ENCODE results near the gene THRAP3.

Gene THRAP3

DNA sequence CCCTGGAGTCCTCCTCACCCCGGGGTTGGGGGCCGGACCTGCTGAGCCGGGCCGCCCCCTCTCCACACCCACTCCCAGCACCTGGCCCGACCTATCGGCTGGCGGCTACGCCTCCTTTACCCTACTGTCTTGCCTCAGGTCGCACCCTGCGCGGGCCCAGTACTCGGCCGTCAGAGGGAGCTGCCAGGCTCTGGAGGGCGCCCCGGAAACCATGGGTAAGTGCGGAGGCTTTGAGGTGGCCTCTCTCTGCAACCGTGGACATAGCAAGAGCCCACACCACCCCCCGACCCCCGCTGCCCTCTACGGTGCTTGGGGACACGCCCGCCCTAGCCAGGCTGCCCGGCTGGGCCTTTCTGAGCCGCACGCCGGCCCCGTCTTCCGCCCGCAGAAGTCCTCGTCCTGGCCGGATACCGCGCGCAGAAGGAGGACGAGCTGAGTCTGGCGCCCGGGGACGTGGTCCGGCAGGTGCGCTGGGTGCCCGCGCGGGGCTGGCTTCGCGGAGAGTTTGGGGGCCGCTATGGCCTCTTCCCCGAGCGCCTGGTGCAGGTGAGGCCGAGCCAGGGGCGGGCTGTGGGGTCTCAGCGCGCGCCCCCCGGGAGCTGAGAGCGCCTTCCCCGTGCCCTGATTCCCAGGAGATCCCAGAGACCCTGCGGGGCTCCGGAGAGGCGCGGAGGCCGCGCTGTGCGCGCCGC lies 82.1 kb downstream of the THRAP3 start, which contains the start of gene SH3D21:
TSS of gene SH3D21 (plus strand) at position 159 of the 692 bp plus-strand sequence. CDS start at position 212, 53 bp downstream.
- no peak for DNase-seq (ENCODE audit: insufficient read length, low spot score)
- TF ChIP-seq POLR2A (IDR thresholded peaks at IDR 0.05; ENCODE audit: low read depth, low read length) = no peak

DNA sequence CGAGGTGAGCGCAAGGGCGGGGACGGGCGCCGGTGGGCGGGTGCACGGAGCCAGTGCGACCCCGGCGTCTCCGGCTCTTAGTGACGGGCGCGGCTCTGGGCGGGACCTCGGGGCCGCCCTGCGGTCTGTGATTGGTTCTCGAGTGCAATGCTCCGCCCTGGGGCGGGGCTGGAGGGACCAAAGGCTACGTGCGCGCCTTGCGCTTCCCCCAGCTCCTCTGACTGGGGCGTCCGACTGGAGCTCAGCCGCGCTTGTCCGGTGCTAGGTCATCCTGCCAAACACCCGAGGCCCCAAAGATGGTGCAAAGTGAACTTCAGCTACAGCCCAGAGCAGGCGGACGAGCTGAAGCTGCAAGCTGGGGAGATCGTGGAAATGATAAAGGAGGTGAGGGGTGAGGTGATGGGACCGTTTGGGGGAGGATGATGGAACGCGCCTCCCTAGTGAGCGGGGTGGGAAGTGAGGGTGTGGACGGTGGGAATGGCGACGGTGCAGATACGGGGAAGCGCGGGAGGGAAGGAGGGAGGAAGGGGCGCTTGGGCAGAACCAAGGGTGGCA lies 82.7 kb downstream of the THRAP3 start:
- no peak for FAIRE-seq
- TF ChIP-seq POLR2A (IDR thresholded peaks at IDR 0.05; ENCODE audit: low read depth, low read length) = no peak
- no peak for DNase-seq (ENCODE audit: insufficient read length, low spot score)

More for the DNA sequence above, 82.1 kb downstream of the THRAP3 start, which contains the start of gene SH3D21:
- FAIRE-seq = no peak

DNA sequence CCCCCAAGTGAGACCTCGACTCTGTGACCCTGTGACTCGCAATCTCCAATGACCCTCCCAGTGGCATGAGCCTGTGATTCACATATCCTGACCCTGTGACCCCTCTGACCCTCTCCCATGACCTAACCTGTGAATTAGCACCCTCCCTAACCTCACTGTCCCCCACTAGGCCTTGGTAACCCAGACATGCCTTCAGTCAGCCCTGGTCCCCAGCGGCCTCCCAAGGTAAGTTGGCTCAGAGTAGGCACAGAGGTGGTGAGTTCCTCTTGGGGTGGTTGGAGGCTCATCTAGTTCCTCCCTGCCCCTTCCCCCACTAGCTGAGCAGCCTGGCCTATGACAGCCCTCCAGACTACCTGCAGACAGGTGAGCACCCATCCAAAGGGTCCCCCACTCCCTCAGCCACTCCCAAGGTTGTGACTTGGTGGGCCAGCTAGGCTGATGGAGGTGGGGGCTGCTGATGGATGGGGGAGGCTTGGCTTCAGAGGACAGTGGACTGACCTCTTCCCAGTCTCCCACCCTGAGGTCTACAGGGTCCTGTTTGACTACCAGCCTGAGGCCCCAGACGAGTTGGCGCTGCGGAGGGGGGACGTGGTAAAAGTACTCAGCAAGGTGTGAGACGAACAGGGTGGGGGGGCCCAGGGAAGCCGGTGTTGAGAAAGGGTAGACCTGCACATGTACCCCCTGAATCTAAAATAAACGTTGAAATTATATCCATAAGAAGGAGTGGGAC lies 83.5 kb downstream of the THRAP3 start:
- no peak for TF ChIP-seq POLR2A (IDR thresholded peaks at IDR 0.05; ENCODE audit: low read depth, low read length)
- no peak for FAIRE-seq
- no peak for DNase-seq (ENCODE audit: insufficient read length, low spot score)

DNA sequence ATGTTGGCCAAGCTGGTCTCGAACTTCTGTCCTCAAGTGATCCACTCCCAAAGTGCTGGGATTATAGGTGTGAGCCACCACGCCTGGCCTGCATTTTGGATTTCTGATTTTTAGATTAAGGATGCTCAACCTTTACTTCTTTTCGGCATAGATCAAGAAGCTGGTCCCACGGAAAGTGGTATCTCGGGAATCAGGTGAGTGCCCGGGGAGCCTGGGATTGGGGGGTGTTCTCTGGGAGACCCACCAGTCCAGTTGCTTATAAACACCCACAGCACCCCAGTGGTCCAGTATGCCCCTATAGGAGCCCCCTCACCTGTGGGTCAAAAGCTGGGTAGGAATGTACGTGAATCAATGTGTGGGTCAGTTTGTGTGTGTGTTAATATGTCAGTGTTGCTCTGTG lies 85.2 kb downstream of the THRAP3 start:
- DNase-seq (ENCODE audit: insufficient read length, low spot score) (no peak), FAIRE-seq (no peak)
- no peak for TF ChIP-seq POLR2A (IDR thresholded peaks at IDR 0.05; ENCODE audit: low read depth, low read length)

DNA sequence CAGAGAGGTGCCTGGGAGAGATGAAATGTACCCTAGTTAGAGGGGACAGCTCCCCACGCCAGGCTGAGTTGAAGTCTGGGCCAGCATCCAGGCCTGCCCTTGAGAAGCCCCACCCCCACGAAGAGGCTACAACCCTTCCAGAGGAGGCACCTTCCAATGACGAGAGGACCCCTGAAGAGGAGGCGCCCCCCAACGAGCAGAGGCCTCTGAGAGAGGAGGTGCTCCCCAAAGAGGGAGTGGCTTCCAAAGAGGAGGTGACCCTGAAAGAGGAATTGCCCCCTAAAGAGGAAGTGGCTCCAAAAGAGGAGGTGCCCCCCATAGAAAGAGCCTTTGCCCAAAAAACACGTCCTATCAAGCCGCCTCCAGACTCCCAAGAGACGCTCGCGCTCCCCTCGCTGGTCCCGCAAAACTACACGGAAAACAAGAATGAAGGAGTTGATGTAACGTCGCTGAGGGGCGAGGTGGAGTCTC lies 96.1 kb downstream of the THRAP3 start:
- DNase-seq (ENCODE audit: insufficient read length, low spot score) (no peak), FAIRE-seq (no peak)
- TF ChIP-seq POLR2A (IDR thresholded peaks at IDR 0.05; ENCODE audit: low read depth, low read length) = no peak

DNA sequence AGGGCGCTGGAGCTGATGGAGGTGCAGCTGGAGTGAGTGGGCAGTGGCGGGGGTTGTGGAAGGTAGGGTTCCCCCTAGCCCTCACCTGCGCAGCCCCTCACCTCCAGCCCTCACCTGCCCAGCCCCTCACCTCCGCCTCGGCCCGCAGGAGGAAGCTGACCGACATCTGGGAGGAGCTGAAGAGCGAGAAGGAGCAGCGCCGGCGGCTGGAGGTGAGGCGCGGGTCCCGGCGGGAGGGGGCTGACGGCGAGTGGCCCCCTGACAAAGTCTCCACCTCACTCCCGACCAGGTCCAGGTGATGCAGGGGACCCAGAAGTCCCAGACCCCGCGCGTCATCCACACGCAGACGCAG lies 96.5 kb downstream of the THRAP3 start:
- FAIRE-seq = no peak
- no peak for DNase-seq (ENCODE audit: insufficient read length, low spot score)

DNA sequence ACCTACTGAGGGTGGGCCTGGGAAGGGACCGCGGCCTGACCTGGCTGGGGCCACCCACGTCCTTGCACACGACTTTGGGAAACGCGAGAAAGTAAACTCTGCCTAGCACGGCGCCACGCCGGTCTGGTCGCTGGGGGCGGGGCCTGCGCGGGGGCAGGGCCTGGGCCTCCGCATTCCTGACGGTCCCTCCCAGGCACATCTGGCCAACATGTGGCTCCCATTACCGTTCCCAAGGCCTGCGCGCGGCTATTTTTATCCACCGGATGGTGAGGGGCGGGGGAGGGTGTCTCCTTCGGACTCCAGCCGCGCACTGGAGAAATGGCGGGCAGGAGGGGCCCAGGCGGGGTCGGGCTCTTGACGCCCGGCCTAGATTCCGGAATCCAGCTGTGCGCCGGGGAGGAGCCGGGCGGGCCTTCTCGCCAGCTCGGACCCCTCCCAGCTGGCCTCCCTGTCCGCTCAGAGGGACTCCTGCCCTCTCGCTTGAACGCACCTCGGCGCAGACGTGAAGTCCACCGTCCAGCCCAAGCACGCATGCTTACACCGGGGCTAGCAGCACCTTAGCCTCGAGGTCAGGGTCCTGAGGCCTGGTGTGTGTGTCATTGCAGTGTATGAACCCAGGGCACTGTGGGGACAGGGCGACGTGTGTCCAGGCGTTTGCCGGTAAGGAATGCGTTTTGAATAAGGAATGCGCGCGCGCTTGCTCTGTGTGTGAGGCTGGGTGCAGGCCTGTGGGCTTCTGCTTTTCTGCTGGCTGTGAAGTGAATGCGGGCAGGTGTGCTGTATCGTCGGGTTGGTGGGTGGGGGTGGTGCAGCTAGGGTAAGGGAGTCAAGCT lies 97.1 kb downstream of the THRAP3 start:
- FAIRE-seq (no peak), DNase-seq (ENCODE audit: insufficient read length, low spot score) (no peak)
- no peak for TF ChIP-seq POLR2A (IDR thresholded peaks at IDR 0.05; ENCODE audit: low read depth, low read length)

More for the DNA sequence above, 96.5 kb downstream of the THRAP3 start:
- no peak for TF ChIP-seq POLR2A (IDR thresholded peaks at IDR 0.05; ENCODE audit: low read depth, low read length)

DNA sequence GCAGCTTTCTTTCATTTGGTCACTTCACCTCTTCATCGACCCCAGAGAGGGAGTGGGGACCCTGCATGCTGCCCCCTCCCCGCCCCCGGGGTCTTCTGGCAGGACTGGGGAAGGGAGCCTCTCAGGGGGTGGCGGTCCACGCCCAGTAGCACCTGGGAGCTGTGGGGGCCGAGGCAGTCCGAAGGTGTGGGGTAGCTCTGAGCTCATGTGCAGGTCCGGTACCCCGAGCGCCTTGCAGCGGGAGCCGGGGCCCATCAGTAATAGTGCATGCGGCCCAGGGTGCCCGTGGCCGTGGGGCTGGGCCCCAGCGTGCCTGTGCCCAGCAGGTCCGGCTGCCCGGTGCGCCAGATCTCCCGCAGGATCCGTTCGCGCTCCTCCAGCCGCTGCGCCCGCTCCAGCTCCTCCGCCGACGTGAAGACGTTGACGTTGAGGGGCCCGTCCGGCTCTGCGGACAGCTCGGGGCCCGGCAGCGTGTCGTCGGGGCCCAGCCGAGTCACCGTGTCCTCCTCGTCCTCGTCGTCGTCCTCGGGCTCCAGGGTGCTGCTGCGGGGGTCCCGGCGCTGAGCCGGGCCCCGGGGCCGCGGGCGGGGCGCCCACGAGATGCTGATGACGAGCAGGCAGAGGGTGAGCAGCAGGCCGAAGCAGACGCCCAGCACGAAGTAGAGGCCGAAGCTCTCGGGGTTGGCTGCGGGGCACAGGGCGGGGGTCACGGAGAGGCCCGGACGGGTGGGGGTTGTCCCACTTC lies 98.0 kb downstream of the THRAP3 start:
- TF ChIP-seq POLR2A (IDR thresholded peaks at IDR 0.05; ENCODE audit: low read depth, low read length) = no peak
- DNase-seq (ENCODE audit: insufficient read length, low spot score) (no peak), FAIRE-seq (no peak)

DNA sequence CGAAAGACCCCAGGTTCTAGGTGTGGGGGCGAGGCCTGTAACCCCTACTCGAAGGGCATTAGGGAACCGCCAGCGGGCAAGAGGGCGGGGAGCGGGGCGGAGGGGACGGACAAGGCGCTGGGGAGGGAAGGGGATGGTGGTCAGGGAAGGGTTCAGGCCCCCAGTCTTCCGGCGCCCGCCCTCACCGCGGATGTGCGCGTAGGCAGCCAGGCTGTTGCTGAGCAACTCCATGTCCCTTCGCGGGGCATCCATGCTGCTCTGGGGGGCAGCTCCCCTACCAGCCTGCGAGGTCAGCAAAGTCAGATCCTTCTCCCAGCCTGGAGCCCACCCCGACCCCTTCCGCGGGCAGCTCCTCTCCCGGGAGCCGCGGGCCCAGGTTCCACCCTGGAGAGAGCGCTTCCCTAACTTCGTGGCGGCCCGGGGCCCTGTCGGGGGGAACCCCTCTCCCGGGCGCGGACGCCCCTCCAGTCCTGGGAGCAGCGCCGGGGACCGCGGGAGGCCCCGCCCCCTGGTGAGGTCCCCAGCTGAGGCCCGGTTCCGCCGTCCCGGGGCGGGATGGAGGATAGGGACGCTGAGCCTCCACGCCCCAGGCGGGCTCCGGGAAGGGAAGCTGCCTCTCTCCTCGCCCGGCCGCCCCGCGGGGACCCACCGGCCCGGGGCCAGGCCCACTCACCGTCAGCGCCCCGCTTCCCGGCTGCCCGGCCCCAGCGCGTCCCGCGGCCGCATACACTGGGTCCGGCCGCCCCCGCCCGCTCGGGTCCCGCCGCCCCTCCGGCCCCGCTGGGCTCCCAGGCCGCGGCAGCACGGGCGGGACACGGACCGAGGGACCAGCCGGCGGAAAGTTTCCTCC lies 98.8 kb downstream of the THRAP3 start:
- FAIRE-seq (no peak), DNase-seq (ENCODE audit: insufficient read length, low spot score) (no peak)
- 0 out of 2 replicates have a peak, but pooled peaks have one; percentile 18 for TF ChIP-seq POLR2A (IDR thresholded peaks at IDR 0.05; ENCODE audit: low read depth, low read length)

DNA sequence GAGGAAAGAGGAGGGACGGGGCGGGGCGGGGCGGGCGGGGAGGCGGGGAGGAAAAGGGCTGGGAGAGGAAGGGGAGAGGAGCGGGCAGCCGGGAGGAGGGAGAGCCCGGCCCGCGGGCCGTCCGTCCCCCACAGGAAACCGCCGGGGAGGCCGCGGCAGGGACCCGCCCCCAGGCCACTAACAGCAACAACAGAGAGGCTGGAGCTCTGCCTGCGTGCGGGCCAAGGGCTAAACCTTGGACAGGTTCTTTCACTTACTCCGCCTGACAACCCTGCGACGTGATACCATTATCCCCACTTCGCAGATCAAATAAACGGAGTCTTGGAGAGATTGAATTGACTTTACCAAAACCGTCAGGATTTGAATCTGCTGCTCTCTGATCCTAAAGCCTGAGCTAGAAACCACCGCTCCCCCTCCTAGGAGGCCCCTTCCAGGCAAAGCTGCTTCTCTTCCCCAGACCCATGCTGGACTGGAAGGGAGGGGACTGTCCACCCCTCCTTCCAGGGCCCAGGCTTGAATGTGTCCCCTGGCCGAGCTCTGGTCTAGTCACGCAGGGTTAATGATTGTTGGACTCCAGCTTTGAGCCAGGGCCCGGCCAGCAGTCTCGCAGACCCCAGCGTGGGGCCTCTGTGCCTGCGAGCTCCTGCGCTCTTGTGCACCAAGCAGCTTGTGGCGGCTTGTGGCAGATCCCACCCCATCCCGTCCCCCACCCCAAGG lies 99.6 kb downstream of the THRAP3 start, which contains the start of gene EVA1B:
TSS of gene EVA1B (minus strand) at position 10 of the 717 bp plus-strand sequence. CDS start 608 bp downstream, outside the sequence.
- DNase-seq (ENCODE audit: insufficient read length, low spot score) (no peak), FAIRE-seq (no peak)
- no peak for TF ChIP-seq POLR2A (IDR thresholded peaks at IDR 0.05; ENCODE audit: low read depth, low read length)

DNA sequence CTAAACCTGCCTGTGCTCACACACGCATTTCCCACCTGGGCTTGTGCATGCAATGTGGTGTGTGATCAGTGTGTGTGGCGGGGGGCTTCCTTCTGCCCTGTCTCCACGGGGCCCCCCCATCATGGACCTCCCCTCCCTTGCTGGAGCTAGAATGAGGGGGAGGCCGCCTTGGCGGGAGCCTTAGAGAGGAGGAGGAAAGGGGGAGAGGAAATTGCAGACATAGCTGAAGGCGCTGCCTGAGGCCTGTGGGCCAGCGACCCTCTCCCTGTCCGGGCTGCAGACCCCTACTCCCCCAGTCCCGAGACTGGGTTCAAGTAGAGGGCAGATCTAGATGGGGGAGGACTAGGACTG lies 100.1 kb downstream of the THRAP3 start:
- no peak for FAIRE-seq
- TF ChIP-seq POLR2A (IDR thresholded peaks at IDR 0.05; ENCODE audit: low read depth, low read length) = no peak
- no peak for DNase-seq (ENCODE audit: insufficient read length, low spot score)

DNA sequence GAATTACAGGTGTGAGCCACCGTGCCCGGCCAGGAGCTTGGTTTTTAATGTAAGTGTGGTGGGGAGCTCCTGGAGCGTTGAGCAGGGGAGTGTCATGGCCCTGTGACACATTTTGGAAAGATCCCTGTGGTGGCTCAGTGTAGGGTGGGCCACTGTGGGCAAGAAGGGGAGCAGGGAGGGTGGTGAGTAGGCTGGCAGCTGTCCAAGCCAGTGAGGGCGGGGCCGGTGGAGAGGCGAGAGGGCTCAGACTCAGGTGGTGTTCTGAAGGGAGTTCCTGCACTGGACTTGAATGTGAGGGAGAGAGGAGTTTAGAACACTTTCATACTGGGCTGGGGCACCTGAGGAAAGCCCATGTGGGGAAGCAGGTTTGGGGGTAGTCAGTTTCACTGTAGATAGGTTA lies 102.3 kb downstream of the THRAP3 start:
- DNase-seq (ENCODE audit: insufficient read length, low spot score) (no peak), FAIRE-seq (no peak)
- no peak for TF ChIP-seq POLR2A (IDR thresholded peaks at IDR 0.05; ENCODE audit: low read depth, low read length)
